ENCODE results near the gene TES. TPM values are rescaled to one million over a fixed set of nuclear protein-coding genes. Genes with fewer than 3 reads are reported as not detected.

Gene TES
- total and polyA plus RNA-seq, 7 experiments from 2014 or later: 99.2 to 195 (median 116) TPM

- Histone ChIP-seq H3K36me3 (ENCODE audit: control insufficient read depth in 2 of 3, insufficient read depth in 3 of 3, low read length in 3 of 3) (peaks cover 0 to 31% (median 15%) of the 10 kb centered on the region in 3 experiments), H3K4me1 (ENCODE audit: control insufficient read depth in 2 of 2, insufficient read depth in 2 of 2, low read length in 2 of 2) (no peaks in the 10 kb centered on the region), H3K27me3 (ENCODE audit: control insufficient read depth in 2 of 2, insufficient read depth in 2 of 2, low read length in 2 of 2) (no peaks in the 10 kb centered on the region), H3K4me3 (ENCODE audit: low read length) (no peak overlapping the region), H3K9me3 (ENCODE audit: control insufficient read depth in 2 of 3, low read length in 3 of 3) (no peaks in the 10 kb centered on the region), H3K27ac (ENCODE audit: low read depth, low read length) (no peak overlapping the region)
- Mint-ChIP-seq H3K27me3 (no peaks in the 10 kb centered on the region), H3K4me1 (peaks cover 10 to 37% (median 20%) of the 10 kb centered on the region in 7 donors), H3K27ac (peak overlapping the region in 3 of 9 donors; percentile 43 to 54 (median 49)), H3K9me3 (peaks cover 0 to 3% (median 0%) of the 10 kb centered on the region in 11 donors), H3K36me3 (peaks cover 0 to 32% (median 23%) of the 10 kb centered on the region in 5 donors), H3K4me3 (no peak overlapping the region)
- POLR2A ChIA-PET: no interaction called here
- ATAC-seq: no peak
- intact Hi-C loops (cut with micrococcal nuclease): loop anchor here in 1 of 2 donors (2.0 kb wide), 1 partner anchor 16 kb away; no protein-coding TSS in a partner anchor
- CTCF ChIA-PET: interaction anchor here (0.7 to 1.6 kb wide), 6 partner anchors 9 to 337 kb away, joined by 3 to 6 read pairs (median 3); no protein-coding TSS in a partner anchor
- no peak for DNase-seq
Measured at GRCh38 chr7:116257156-116257555, 46.8 kb downstream of the TES start.

- Mint-ChIP-seq H3K4me1 (peaks cover 10 to 26% (median 15%) of the 10 kb centered on the region in 7 donors), H3K9me3 (no peaks in the 10 kb centered on the region), H3K36me3 (peaks cover 0 to 23% (median 14%) of the 10 kb centered on the region in 5 donors), H3K4me3 (no peak overlapping the region), H3K27me3 (peaks cover 0 to 5% (median 0%) of the 10 kb centered on the region in 5 donors), H3K27ac (peak overlapping the region in 7 of 9 donors; percentile 33 to 79 (median 49))
- no peak overlapping the region for H3K27ac ChIP-seq (ENCODE audit: low read depth, low read length)
- DNase-seq (peak in 7 of 9 donors; percentile 14 to 45 (median 36)), ATAC-seq (peak; percentile 82)
- CTCF ChIA-PET: interaction anchor here (0.6 to 2.7 kb wide), 16 partner anchors 9 to 494 kb away, joined by 3 to 25 read pairs (median 4); no protein-coding TSS in a partner anchor
- peaks cover 0 to 16% (median 11%) of the 10 kb centered on the region in 3 experiments for H3K36me3 ChIP-seq (ENCODE audit: control insufficient read depth in 2 of 3, insufficient read depth in 3 of 3, low read length in 3 of 3)
- H3K4me1 ChIP-seq (ENCODE audit: control insufficient read depth in 2 of 2, insufficient read depth in 2 of 2, low read length in 2 of 2): no peaks in the 10 kb centered on the region
- intact Hi-C loops (cut with micrococcal nuclease): loop anchor here (1.0 to 2.0 kb wide), 7 partner anchors 78 to 551 kb away; no protein-coding TSS in a partner anchor
- POLR2A ChIA-PET: interaction anchor here (0.6 to 1.1 kb wide), 3 partner anchors 48 to 1696 kb away, joined by 3 to 6 read pairs (median 5); no protein-coding TSS in a partner anchor
- no peaks in the 10 kb centered on the region for H3K27me3 ChIP-seq (ENCODE audit: control insufficient read depth in 2 of 2, insufficient read depth in 2 of 2, low read length in 2 of 2)
- no peak overlapping the region for H3K4me3 ChIP-seq (ENCODE audit: low read length)
- H3K9me3 ChIP-seq (ENCODE audit: control insufficient read depth in 2 of 3, low read length in 3 of 3): no peaks in the 10 kb centered on the region
Measured at GRCh38 chr7:116258734-116259133, 48.4 kb downstream of the TES start.

GRCh38 chr7:116259156-116259870 lies 49.0 kb downstream of the TES start:
- H3K4me1 ChIP-seq (ENCODE audit: control insufficient read depth in 2 of 2, insufficient read depth in 2 of 2, low read length in 2 of 2): no peaks in the 10 kb centered on the region
- DNase-seq (no peak), ATAC-seq (no peak)
- H3K27me3 Mint-ChIP-seq: peaks cover 0 to 8% (median 0%) of the 10 kb centered on the region in 5 donors
- H3K27ac ChIP-seq (ENCODE audit: low read depth, low read length): no peak overlapping the region
- POLR2A ChIA-PET: interaction anchor here (0.6 to 1.1 kb wide), 2 partner anchors 48 to 1697 kb away, joined by 3 to 5 read pairs; no protein-coding TSS in a partner anchor
- intact Hi-C loops (cut with micrococcal nuclease): loop anchor here in 1 of 2 donors (2.0 kb wide), 2 partner anchors 267 to 549 kb away; no protein-coding TSS in a partner anchor
- no peak overlapping the region for H3K4me3 Mint-ChIP-seq
- no peaks in the 10 kb centered on the region for H3K9me3 Mint-ChIP-seq
- no peaks in the 10 kb centered on the region for H3K9me3 ChIP-seq (ENCODE audit: control insufficient read depth in 2 of 3, low read length in 3 of 3)
- H3K4me3 ChIP-seq (ENCODE audit: low read length): no peak overlapping the region
- H3K27ac Mint-ChIP-seq: peak overlapping the region in 7 of 9 donors; percentile 19 to 93 (median 41)
- peaks cover 0 to 21% (median 12%) of the 10 kb centered on the region in 5 donors for H3K36me3 Mint-ChIP-seq
- H3K4me1 Mint-ChIP-seq: peaks cover 10 to 24% (median 12%) of the 10 kb centered on the region in 7 donors
- CTCF ChIA-PET: interaction anchor here (0.6 to 2.7 kb wide), 17 partner anchors 8 to 748 kb away, joined by 3 to 25 read pairs (median 4); no protein-coding TSS in a partner anchor
- no peaks in the 10 kb centered on the region for H3K27me3 ChIP-seq (ENCODE audit: control insufficient read depth in 2 of 2, insufficient read depth in 2 of 2, low read length in 2 of 2)
- H3K36me3 ChIP-seq (ENCODE audit: control insufficient read depth in 2 of 3, insufficient read depth in 3 of 3, low read length in 3 of 3): peaks cover 0 to 13% (median 11%) of the 10 kb centered on the region in 3 experiments

GRCh38 chr7:116259871-116260440 lies 49.6 kb downstream of the TES start:
- Mint-ChIP-seq H3K27me3 (peaks cover 0 to 13% (median 0%) of the 10 kb centered on the region in 5 donors), H3K27ac (peak overlapping the region in 2 of 9 donors; percentile 10 to 40), H3K9me3 (no peaks in the 10 kb centered on the region), H3K4me1 (peaks cover 6 to 20% (median 9%) of the 10 kb centered on the region in 7 donors), H3K36me3 (peaks cover 0 to 17% (median 10%) of the 10 kb centered on the region in 5 donors), H3K4me3 (no peak overlapping the region)
- no peaks in the 10 kb centered on the region for H3K27me3 ChIP-seq (ENCODE audit: control insufficient read depth in 2 of 2, insufficient read depth in 2 of 2, low read length in 2 of 2)
- H3K27ac ChIP-seq (ENCODE audit: low read depth, low read length): no peak overlapping the region
- ATAC-seq: no peak
- H3K36me3 ChIP-seq (ENCODE audit: control insufficient read depth in 2 of 3, insufficient read depth in 3 of 3, low read length in 3 of 3): peaks cover 0 to 13% (median 11%) of the 10 kb centered on the region in 3 experiments
- intact Hi-C loops (cut with micrococcal nuclease): loop anchor here in 1 of 2 donors (2.0 kb wide), 2 partner anchors 267 to 549 kb away; no protein-coding TSS in a partner anchor
- CTCF ChIA-PET: interaction anchor here (0.6 to 2.7 kb wide), 9 partner anchors 24 to 747 kb away, joined by 3 to 25 read pairs (median 5); no protein-coding TSS in a partner anchor
- H3K9me3 ChIP-seq (ENCODE audit: control insufficient read depth in 2 of 3, low read length in 3 of 3): no peaks in the 10 kb centered on the region
- H3K4me1 ChIP-seq (ENCODE audit: control insufficient read depth in 2 of 2, insufficient read depth in 2 of 2, low read length in 2 of 2): no peaks in the 10 kb centered on the region
- POLR2A ChIA-PET: no interaction called here
- H3K4me3 ChIP-seq (ENCODE audit: low read length): no peak overlapping the region
- no peak for DNase-seq

- ChIA-PET CTCF (no interaction called here), POLR2A (no interaction called here)
- Histone ChIP-seq H3K9me3 (ENCODE audit: control insufficient read depth in 2 of 3, low read length in 3 of 3) (no peaks in the 10 kb centered on the region), H3K36me3 (ENCODE audit: control insufficient read depth in 2 of 3, insufficient read depth in 3 of 3, low read length in 3 of 3) (peaks cover 0 to 12% (median 6%) of the 10 kb centered on the region in 3 experiments), H3K27me3 (ENCODE audit: control insufficient read depth in 2 of 2, insufficient read depth in 2 of 2, low read length in 2 of 2) (no peaks in the 10 kb centered on the region), H3K4me1 (ENCODE audit: control insufficient read depth in 2 of 2, insufficient read depth in 2 of 2, low read length in 2 of 2) (no peaks in the 10 kb centered on the region), H3K4me3 (ENCODE audit: low read length) (no peak overlapping the region), H3K27ac (ENCODE audit: low read depth, low read length) (no peak overlapping the region)
- Mint-ChIP-seq H3K36me3 (peaks cover 0 to 14% (median 4%) of the 10 kb centered on the region in 5 donors), H3K27me3 (peaks cover 0 to 31% (median 5%) of the 10 kb centered on the region in 5 donors), H3K4me3 (no peak overlapping the region), H3K9me3 (no peaks in the 10 kb centered on the region), H3K4me1 (peaks cover 0 to 16% (median 8%) of the 10 kb centered on the region in 7 donors), H3K27ac (peak overlapping the region in 3 of 9 donors; percentile 1 to 45 (median 40))
- ATAC-seq: no peak
- no peak for DNase-seq
- intact Hi-C loops (cut with micrococcal nuclease): no loop called here
Measured at GRCh38 chr7:116261904-116262303, 51.6 kb downstream of the TES start.

GRCh38 chr7:116265881-116266280 lies 55.5 kb downstream of the TES start:
- no peak overlapping the region for H3K27ac Mint-ChIP-seq
- no peak for ATAC-seq
- Histone ChIP-seq H3K27me3 (ENCODE audit: control insufficient read depth in 2 of 2, insufficient read depth in 2 of 2, low read length in 2 of 2) (no peaks in the 10 kb centered on the region), H3K9me3 (ENCODE audit: control insufficient read depth in 2 of 3, low read length in 3 of 3) (no peaks in the 10 kb centered on the region), H3K27ac (ENCODE audit: low read depth, low read length) (no peak overlapping the region), H3K4me1 (ENCODE audit: control insufficient read depth in 2 of 2, insufficient read depth in 2 of 2, low read length in 2 of 2) (no peaks in the 10 kb centered on the region), H3K36me3 (ENCODE audit: control insufficient read depth in 2 of 3, insufficient read depth in 3 of 3, low read length in 3 of 3) (no peaks in the 10 kb centered on the region), H3K4me3 (ENCODE audit: low read length) (no peak overlapping the region)
- H3K36me3 Mint-ChIP-seq: no peaks in the 10 kb centered on the region
- intact Hi-C loops (cut with micrococcal nuclease): no loop called here
- DNase-seq: no peak
- H3K27me3 Mint-ChIP-seq: peaks cover 6 to 40% (median 13%) of the 10 kb centered on the region in 5 donors
- ChIA-PET CTCF (interaction anchor here (0.9 to 1.0 kb wide), 2 partner anchors 9 to 261 kb away, joined by 3 to 4 read pairs; no protein-coding TSS in a partner anchor), POLR2A (no interaction called here)
- peaks cover 0 to 6% (median 0%) of the 10 kb centered on the region in 7 donors for H3K4me1 Mint-ChIP-seq
- no peaks in the 10 kb centered on the region for H3K9me3 Mint-ChIP-seq
- no peak overlapping the region for H3K4me3 Mint-ChIP-seq
